Measurements from ENCODE around the gene DEFB129. TPM values are rescaled to one million over a fixed set of nuclear protein-coding genes. Genes with fewer than 3 reads are reported as not detected.
A peak's percentile ranks its signal among the peaks of the same experiment; 100 is the strongest.

DEFB129 gene
- total RNA-seq, 2 experiments from 2014 or later = not detected

- H3K4me1 Mint-ChIP-seq (ENCODE audit: low read depth) = peaks cover 10% of the 10 kb centered on the region
- CTCF ChIA-PET = interaction anchor here (2.1 kb wide), 1 partner anchor 9 kb away, joined by 9 read pairs; no protein-coding TSS in a partner anchor
- POLR2A ChIA-PET = no interaction called here
- H3K27me3 Mint-ChIP-seq (ENCODE audit: low read depth) = peaks cover 8% of the 10 kb centered on the region
- peak; percentile 18 for DNase-seq
- H3K9me3 Mint-ChIP-seq (ENCODE audit: insufficient read depth) = no peaks in the 10 kb centered on the region
- peak within 1 kb of the TSS; percentile 18 for H3K27ac Mint-ChIP-seq
- no peak for ATAC-seq
- no peaks in the 10 kb centered on the region for H3K36me3 Mint-ChIP-seq (ENCODE audit: low read depth)
- H3K4me3 Mint-ChIP-seq = no peak within 1 kb of the TSS
Measured at GRCh38 chr20:257419-257818, 30.4 kb downstream of the DEFB129 start, which contains the start of gene DEFB132. TSS of gene DEFB132 (plus strand) at chr20:257724. CDS start at chr20:257779, 55 bp downstream.

DNA sequence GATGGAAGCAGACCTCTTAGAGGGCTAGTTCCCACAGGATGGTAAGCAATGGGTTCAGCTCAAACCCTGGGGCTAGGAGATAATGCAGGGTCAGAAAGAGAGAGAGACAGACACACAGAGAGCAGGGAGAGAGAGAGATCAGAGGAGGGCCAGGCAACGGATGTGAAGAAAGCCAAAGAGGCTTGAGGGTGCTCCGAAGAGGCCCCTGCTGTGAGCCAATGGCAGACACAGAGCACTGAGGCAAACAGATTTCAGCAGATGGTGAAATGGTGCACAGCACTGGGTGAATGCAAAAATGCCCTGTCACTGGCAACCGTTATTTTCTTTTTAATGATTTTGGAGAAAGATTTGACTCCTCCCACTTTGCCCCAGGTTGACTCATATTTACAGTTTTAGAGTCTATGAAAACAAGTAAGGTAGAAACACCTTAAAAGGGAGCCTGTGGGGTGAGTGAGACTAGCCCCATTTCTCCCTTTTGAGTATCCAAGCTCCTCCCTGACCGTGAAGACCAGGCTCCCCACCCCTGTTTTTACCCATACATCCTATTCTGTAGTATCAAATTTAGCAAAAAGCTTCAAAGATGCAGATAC is 31.3 kb downstream of the DEFB129 start:
- H3K4me3 Mint-ChIP-seq = no peak overlapping the region
- POLR2A ChIA-PET = no interaction called here
- ATAC-seq = no peak

GRCh38 chr20:258963-259362 is 31.9 kb downstream of the DEFB129 start:
- H3K9me3 Mint-ChIP-seq (ENCODE audit: insufficient read depth) = no peaks in the 10 kb centered on the region

More for the DNA sequence above, 31.3 kb downstream of the DEFB129 start:
- Mint-ChIP-seq H3K27me3 (ENCODE audit: low read depth) (peaks cover 8% of the 10 kb centered on the region), H3K4me1 (ENCODE audit: low read depth) (peaks cover 10% of the 10 kb centered on the region), H3K9me3 (ENCODE audit: insufficient read depth) (no peaks in the 10 kb centered on the region), H3K36me3 (ENCODE audit: low read depth) (no peaks in the 10 kb centered on the region), H3K27ac (peak overlapping the region; percentile 18)
- CTCF ChIA-PET = interaction anchor here (0.8 to 2.1 kb wide), 6 partner anchors 8 to 73 kb away, joined by 3 to 9 read pairs (median 4); no protein-coding TSS in a partner anchor
- peak; percentile 18 for DNase-seq

GRCh38 chr20:259981-260380 is 32.9 kb downstream of the DEFB129 start:
- Mint-ChIP-seq H3K27ac (no peak overlapping the region), H3K4me1 (ENCODE audit: low read depth) (peaks cover 10% of the 10 kb centered on the region), H3K27me3 (ENCODE audit: low read depth) (peaks cover 11% of the 10 kb centered on the region), H3K4me3 (no peak overlapping the region), H3K36me3 (ENCODE audit: low read depth) (no peaks in the 10 kb centered on the region), H3K9me3 (ENCODE audit: insufficient read depth) (no peaks in the 10 kb centered on the region)
- POLR2A ChIA-PET = no interaction called here
- no peak for ATAC-seq
- CTCF ChIA-PET = no interaction called here
- no peak for DNase-seq

More at GRCh38 chr20:258963-259362, 31.9 kb downstream of the DEFB129 start:
- peaks cover 8% of the 10 kb centered on the region for H3K27me3 Mint-ChIP-seq (ENCODE audit: low read depth)
- ATAC-seq (no peak), DNase-seq (peak; percentile 21)
- H3K4me3 Mint-ChIP-seq = no peak overlapping the region
- ChIA-PET POLR2A (no interaction called here), CTCF (interaction anchor here (0.8 to 2.1 kb wide), 6 partner anchors 8 to 72 kb away, joined by 3 to 9 read pairs (median 4); no protein-coding TSS in a partner anchor)
- H3K36me3 Mint-ChIP-seq (ENCODE audit: low read depth) = no peaks in the 10 kb centered on the region
- H3K27ac Mint-ChIP-seq = no peak overlapping the region
- H3K4me1 Mint-ChIP-seq (ENCODE audit: low read depth) = peaks cover 10% of the 10 kb centered on the region

DNA sequence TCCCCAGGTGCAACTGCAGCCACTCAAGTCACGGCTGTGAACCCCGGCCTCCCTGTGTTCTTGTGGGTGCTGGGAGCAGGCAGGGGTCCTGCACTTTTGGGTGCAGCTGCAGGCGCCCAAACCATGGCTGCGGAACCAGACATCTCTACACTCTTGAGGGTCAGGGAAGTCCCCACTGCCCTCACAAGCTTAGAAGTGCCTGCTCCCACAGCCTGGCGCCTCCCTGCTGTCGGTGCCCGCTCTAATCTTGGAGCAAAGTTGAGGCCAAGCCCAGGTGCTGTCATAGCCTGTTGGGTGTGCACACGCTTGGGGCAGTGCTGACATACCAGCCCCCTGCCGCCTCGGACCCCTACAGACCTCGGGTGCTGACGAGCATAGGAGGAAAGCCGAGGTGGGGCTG is 36.6 kb downstream of the DEFB129 start:
- no peaks in the 10 kb centered on the region for H3K9me3 Mint-ChIP-seq (ENCODE audit: insufficient read depth)
- ChIA-PET CTCF (no interaction called here), POLR2A (interaction anchor here (0.7 kb wide), 1 partner anchor 23 kb away, joined by 3 read pairs; no protein-coding TSS in a partner anchor)
- ATAC-seq (no peak), DNase-seq (no peak)
- peaks cover 6% of the 10 kb centered on the region for H3K27me3 Mint-ChIP-seq (ENCODE audit: low read depth)
- H3K27ac Mint-ChIP-seq = no peak overlapping the region
- H3K4me1 Mint-ChIP-seq (ENCODE audit: low read depth) = peaks cover 15% of the 10 kb centered on the region
- H3K36me3 Mint-ChIP-seq (ENCODE audit: low read depth) = no peaks in the 10 kb centered on the region
- H3K4me3 Mint-ChIP-seq = no peak overlapping the region

DNA sequence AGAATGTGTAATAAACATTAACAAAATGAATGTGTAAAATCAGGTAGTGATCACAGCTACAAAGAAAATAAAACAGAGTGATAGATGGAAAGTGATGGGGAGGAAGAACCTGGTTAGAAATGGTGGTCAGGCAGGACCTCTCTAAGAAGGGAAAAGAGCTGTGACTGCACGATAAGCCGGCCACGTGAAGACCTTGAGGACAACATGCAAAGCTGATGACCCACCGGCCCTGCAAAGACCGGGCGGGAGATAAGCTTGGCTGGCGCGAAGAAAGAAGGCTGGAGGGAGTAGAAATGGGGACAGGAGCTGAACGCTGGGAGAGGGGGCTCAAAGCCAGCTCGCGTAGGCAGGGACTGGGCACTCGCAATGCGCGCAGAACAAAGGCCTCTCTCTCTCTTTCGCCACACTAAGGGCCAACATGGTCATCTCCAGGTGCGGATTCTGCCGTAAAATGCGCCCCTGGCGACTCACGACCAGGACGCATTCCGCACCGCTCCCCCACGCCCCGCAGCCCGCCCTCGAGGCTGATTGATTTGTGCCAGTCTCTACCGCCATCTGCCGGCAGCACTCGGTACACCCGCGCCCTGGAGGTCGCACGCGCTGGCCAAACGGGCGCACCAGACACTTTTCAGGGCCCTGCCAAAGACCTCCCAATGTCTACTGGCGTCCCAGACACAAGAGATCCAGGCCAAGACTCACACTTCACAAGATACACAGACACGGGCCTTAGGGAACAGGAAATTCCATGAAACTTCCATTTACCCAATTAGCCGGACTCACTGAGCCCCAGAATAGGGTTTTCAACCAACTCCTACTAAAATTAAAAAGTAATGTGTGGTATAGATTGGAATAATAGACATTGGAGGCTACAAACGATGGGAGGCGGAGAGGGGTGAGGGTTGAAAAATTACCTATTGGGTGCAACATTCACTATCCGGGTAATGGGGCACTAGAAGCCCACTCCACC is 39.8 kb downstream of the DEFB129 start:
- no peaks in the 10 kb centered on the region for H3K9me3 Mint-ChIP-seq (ENCODE audit: insufficient read depth)
- H3K4me3 Mint-ChIP-seq = peak overlapping the region; percentile 77
- DNase-seq = peak; percentile 94
- ChIA-PET POLR2A (interaction anchor here (0.7 to 1.1 kb wide), 2 partner anchors 43 to 57 kb away, joined by 3 read pairs; no protein-coding TSS in a partner anchor), CTCF (interaction anchor here (0.6 to 6.3 kb wide), 37 partner anchors 9 to 149 kb away, joined by 3 to 51 read pairs (median 4); partner anchors contain the start of genes DEFB128, DEFB129 and DEFB132)
- H3K36me3 Mint-ChIP-seq (ENCODE audit: low read depth) = no peaks in the 10 kb centered on the region
- peak; percentile 97 for ATAC-seq
- peaks cover 10% of the 10 kb centered on the region for H3K4me1 Mint-ChIP-seq (ENCODE audit: low read depth)
- peak overlapping the region; percentile 62 for H3K27ac Mint-ChIP-seq
- peaks cover 6% of the 10 kb centered on the region for H3K27me3 Mint-ChIP-seq (ENCODE audit: low read depth)

GRCh38 chr20:270517-270916 is 43.5 kb downstream of the DEFB129 start:
- Mint-ChIP-seq H3K9me3 (ENCODE audit: insufficient read depth) (no peaks in the 10 kb centered on the region), H3K36me3 (ENCODE audit: low read depth) (no peaks in the 10 kb centered on the region), H3K4me3 (no peak overlapping the region), H3K4me1 (ENCODE audit: low read depth) (peaks cover 10% of the 10 kb centered on the region), H3K27me3 (ENCODE audit: low read depth) (peaks cover 3% of the 10 kb centered on the region), H3K27ac (no peak overlapping the region)
- ATAC-seq (no peak), DNase-seq (peak; percentile 4)
- ChIA-PET POLR2A (no interaction called here), CTCF (interaction anchor here (6.3 kb wide), 1 partner anchor 60 kb away, joined by 51 read pairs; no protein-coding TSS in a partner anchor)

- Mint-ChIP-seq H3K4me3 (no peak overlapping the region), H3K27ac (no peak overlapping the region), H3K36me3 (ENCODE audit: low read depth) (no peaks in the 10 kb centered on the region), H3K27me3 (ENCODE audit: low read depth) (peaks cover under 1% of the 10 kb centered on the region), H3K9me3 (ENCODE audit: insufficient read depth) (no peaks in the 10 kb centered on the region), H3K4me1 (ENCODE audit: low read depth) (peaks cover 10% of the 10 kb centered on the region)
- ATAC-seq (no peak), DNase-seq (peak; percentile 4)
- POLR2A ChIA-PET = no interaction called here
- CTCF ChIA-PET = no interaction called here
Measured at GRCh38 chr20:271069-271468, 44.0 kb downstream of the DEFB129 start.

DNA sequence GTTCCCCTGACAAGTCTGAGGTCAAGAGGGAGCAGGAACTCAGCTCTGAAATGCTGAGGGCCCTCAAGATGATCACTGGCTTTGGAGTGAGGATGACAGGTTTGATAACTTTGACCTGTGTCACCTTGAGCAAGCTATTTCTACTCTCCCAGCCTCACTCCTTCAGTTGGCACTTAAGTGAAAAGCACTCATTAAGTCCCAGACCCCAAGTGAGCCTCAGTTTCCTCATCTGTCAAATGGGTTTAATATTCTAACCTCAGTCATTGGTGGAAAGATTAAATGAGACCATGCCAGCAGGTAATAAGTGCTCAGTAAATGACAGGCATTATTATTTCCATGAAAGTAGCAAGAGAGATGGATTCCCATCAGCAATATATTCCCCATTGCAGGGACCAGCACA is 44.5 kb downstream of the DEFB129 start:
- H3K4me1 Mint-ChIP-seq (ENCODE audit: low read depth) = peaks cover 7% of the 10 kb centered on the region
- no peaks in the 10 kb centered on the region for H3K27me3 Mint-ChIP-seq (ENCODE audit: low read depth)
- no peak overlapping the region for H3K27ac Mint-ChIP-seq
- ChIA-PET CTCF (no interaction called here), POLR2A (no interaction called here)
- no peak for ATAC-seq
- DNase-seq = no peak
- no peak overlapping the region for H3K4me3 Mint-ChIP-seq
- H3K36me3 Mint-ChIP-seq (ENCODE audit: low read depth) = no peaks in the 10 kb centered on the region
- H3K9me3 Mint-ChIP-seq (ENCODE audit: insufficient read depth) = no peaks in the 10 kb centered on the region

GRCh38 chr20:272718-273117 is 45.7 kb downstream of the DEFB129 start:
- no peak overlapping the region for H3K4me3 Mint-ChIP-seq
- DNase-seq = no peak
- ChIA-PET CTCF (no interaction called here), POLR2A (no interaction called here)
- H3K4me1 Mint-ChIP-seq (ENCODE audit: low read depth) = no peaks in the 10 kb centered on the region
- no peak overlapping the region for H3K27ac Mint-ChIP-seq
- no peak for ATAC-seq
- H3K9me3 Mint-ChIP-seq (ENCODE audit: insufficient read depth) = no peaks in the 10 kb centered on the region
- H3K27me3 Mint-ChIP-seq (ENCODE audit: low read depth) = no peaks in the 10 kb centered on the region
- H3K36me3 Mint-ChIP-seq (ENCODE audit: low read depth) = no peaks in the 10 kb centered on the region

- POLR2A ChIA-PET = no interaction called here
- Mint-ChIP-seq H3K9me3 (ENCODE audit: insufficient read depth) (no peaks in the 10 kb centered on the region), H3K27ac (no peak overlapping the region), H3K27me3 (ENCODE audit: low read depth) (no peaks in the 10 kb centered on the region), H3K36me3 (ENCODE audit: low read depth) (peaks cover 2% of the 10 kb centered on the region), H3K4me1 (ENCODE audit: low read depth) (no peaks in the 10 kb centered on the region), H3K4me3 (no peak overlapping the region)
- CTCF ChIA-PET = no interaction called here
- ATAC-seq (no peak), DNase-seq (no peak)
Measured at GRCh38 chr20:273884-274283, 46.8 kb downstream of the DEFB129 start.

DNA sequence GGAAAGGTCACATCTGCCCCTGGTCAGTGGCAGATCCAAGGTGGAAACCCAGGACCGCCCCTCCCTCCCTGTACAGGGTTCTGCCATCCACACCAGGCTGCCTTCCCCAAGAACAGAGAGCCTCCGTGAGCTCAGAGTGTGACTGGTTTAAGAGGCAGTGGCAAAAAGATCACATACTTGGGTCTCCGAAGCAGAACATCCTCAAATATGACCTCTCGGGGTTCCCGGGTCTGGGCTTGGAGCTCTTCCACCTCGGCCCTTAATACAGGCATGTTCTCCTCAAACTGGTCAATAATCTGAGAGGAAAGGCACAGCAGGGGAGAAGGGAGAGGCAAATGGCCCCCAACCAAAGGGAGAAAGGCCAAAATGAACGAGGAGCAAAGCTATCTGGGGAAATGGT is 48.7 kb downstream of the DEFB129 start:
- CTCF ChIA-PET = no interaction called here
- Mint-ChIP-seq H3K36me3 (ENCODE audit: low read depth) (peaks cover 2% of the 10 kb centered on the region), H3K4me3 (no peak overlapping the region), H3K9me3 (ENCODE audit: insufficient read depth) (no peaks in the 10 kb centered on the region), H3K27me3 (ENCODE audit: low read depth) (no peaks in the 10 kb centered on the region), H3K4me1 (ENCODE audit: low read depth) (no peaks in the 10 kb centered on the region), H3K27ac (no peak overlapping the region)
- DNase-seq (no peak), ATAC-seq (no peak)
- POLR2A ChIA-PET = no interaction called here

All from activated CD8-positive, alpha-beta T cell treated with anti-CD3 and anti-CD28 coated beads, Interleukin-2, amount 10 ng/mL, durations not matched to agents 7 days and 5 days (primary cell).